ENCODE results near the gene RBM17. TPM values are rescaled to one million over a fixed set of nuclear protein-coding genes. Genes with fewer than 3 reads are reported as not detected.

RBM17 gene
- total and polyA plus RNA-seq, 2 of the 4 experiments (the other 2 are of a cell fraction), result 24.6 to 56.7 TPM

DNA sequence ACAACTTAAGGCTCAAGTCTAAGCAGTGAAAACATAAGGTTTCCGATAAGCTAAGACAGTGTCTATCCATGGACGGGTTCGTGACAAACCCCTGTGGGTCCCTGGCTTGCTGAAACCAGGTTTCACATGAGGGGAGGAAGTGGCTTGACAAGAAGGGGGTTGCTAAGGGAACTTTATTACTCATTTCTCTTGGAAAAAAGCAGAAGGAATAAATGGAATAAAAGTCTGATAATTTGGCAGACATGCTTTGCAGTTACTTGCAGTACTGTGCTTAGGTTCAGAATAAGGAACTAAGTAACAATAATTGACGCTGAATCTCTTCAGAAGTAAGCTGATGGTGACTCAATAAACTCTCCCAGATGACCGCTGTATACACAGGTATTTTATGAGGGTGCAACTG is 34.7 kb downstream of the RBM17 start:
- Histone ChIP-seq H4K8ac (ENCODE audit: low read depth in 2 of 2, low read length in 2 of 2) (no peak overlapping the region), H2AFZ (replicated peaks; ENCODE audit: low read length, poor library complexity) (peak overlapping the region; percentile 67), H3K4me1 (ENCODE audit: control insufficient read depth, insufficient read depth, low read length) (peaks cover 10% of the 10 kb centered on the region), H4K20me1 (ENCODE audit: insufficient read depth, low read length) (no peaks in the 10 kb centered on the region), H3K9me3 (ENCODE audit: control insufficient read depth, insufficient read depth, low read length) (no peaks in the 10 kb centered on the region), H2AK5ac (ENCODE audit: low read depth, low read length) (no peak overlapping the region; the same call in 1 of the 2 replicates), H3K79me1 (ENCODE audit: low read depth in 1 of 2, low read length in 2 of 2) (no peaks in the 10 kb centered on the region), H3K14ac (replicated peaks; ENCODE audit: low read depth, low read length) (no peak overlapping the region), H3K56ac (ENCODE audit: extremely low read depth, insufficient read depth, low read length) (no peak overlapping the region), H3K4ac (ENCODE audit: low read depth, low read length) (0 out of 2 replicates have a peak overlapping the region, but pooled peaks have one; percentile 19), H3K9me1 (ENCODE audit: insufficient read depth, low read length) (peaks cover 3% of the 10 kb centered on the region; the same call in 1 of the 2 replicates), H3K27ac (ENCODE audit: insufficient read depth, low read length) (no peak overlapping the region), H3K36me3 (ENCODE audit: control insufficient read depth, insufficient read depth, low read length) (no peaks in the 10 kb centered on the region), H2BK120ac (ENCODE audit: low read depth, low read length) (no peak overlapping the region), H3K9ac (ENCODE audit: low read depth, low read length) (no peak overlapping the region), H3K4me2 (ENCODE audit: low read depth, low read length) (no peak overlapping the region), H4K91ac (ENCODE audit: insufficient read depth, low read depth, low read length) (no peak overlapping the region), H2AK9ac (replicated peaks; ENCODE audit: low read depth, low read length, poor library complexity) (no peak overlapping the region), H2BK5ac (ENCODE audit: low read depth, low read length, poor library complexity, severe bottlenecking) (no peak overlapping the region), H2BK20ac (ENCODE audit: low read depth, low read length) (no peak overlapping the region), H3K23ac (ENCODE audit: low read depth, low read length) (no peak overlapping the region), H3K27me3 (ENCODE audit: control insufficient read depth, insufficient read depth, low read length) (no peaks in the 10 kb centered on the region), H3K4me3 (ENCODE audit: insufficient read depth, low read depth, low read length) (no peak overlapping the region), H4K5ac (ENCODE audit: low read depth, low read length) (peak overlapping the region; percentile 77; the same call in 1 of the 2 replicates), H3K18ac (ENCODE audit: low read depth, low read length) (peak overlapping the region; percentile 67; the same call in 1 of the 2 replicates), H2BK15ac (ENCODE audit: low read depth, low read length) (no peak overlapping the region)
- ATAC-seq (ENCODE audit: low read depth) (no peak; the same call in 1 of the 2 replicates), DNase-seq (peak; percentile 27)
- ChIA-PET CTCF (no interaction called here), POLR2A (ENCODE audit: unreplicated experiment) (no interaction called here)
- intact Hi-C loops (cut with micrococcal nuclease) (no loop called here), in situ Hi-C loops (cut with MboI; ENCODE audit: low sequenced_read_pairs) (no loop called here), dilution Hi-C loops (cut with HindIII; ENCODE audit: low sequenced_read_pairs, unreplicated experiment) (no loop called here)
- no TSS peak for BruUV-seq (replicated peaks)
- TF ChIP-seq MAZ (IDR thresholded peaks at IDR 0.05; ENCODE audit: borderline replicate concordance, low read depth, low read length), result no peak
- TF ChIP-seq RFX5 (IDR thresholded peaks at IDR 0.05; ENCODE audit: low read depth, low read length), result no peak
- no peak for TF ChIP-seq RAD21 (IDR thresholded peaks at IDR 0.05; ENCODE audit: low read length)
- TF ChIP-seq MXI1 (IDR thresholded peaks at IDR 0.05; ENCODE audit: borderline replicate concordance, low read depth, low read length), result no peak
- TF ChIP-seq CHD1 (IDR thresholded peaks at IDR 0.05; ENCODE audit: low read depth, low read length), result no peak
- TF ChIP-seq SMC3 (IDR thresholded peaks at IDR 0.05; ENCODE audit: low read depth, low read length), result no peak
- TF ChIP-seq, protein P1, sequence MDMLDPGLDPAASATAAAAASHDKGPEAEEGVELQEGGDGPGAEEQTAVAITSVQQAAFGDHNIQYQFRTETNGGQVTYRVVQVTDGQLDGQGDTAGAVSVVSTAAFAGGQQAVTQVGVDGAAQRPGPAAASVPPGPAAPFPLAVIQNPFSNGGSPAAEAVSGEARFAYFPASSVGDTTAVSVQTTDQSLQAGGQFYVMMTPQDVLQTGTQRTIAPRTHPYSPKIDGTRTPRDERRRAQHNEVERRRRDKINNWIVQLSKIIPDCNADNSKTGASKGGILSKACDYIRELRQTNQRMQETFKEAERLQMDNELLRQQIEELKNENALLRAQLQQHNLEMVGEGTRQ (IDR thresholded peaks at IDR 0.05; ENCODE audit: low read depth, low read length), result no peak
- TF ChIP-seq BHLHE40 (IDR thresholded peaks at IDR 0.05; ENCODE audit: low read depth, low read length), result no peak
- TF ChIP-seq CEBPB (IDR thresholded peaks at IDR 0.05; ENCODE audit: low read depth, low read length), result no peak
- no peak for TF ChIP-seq ELK1 (IDR thresholded peaks at IDR 0.05; ENCODE audit: borderline replicate concordance, low read depth, low read length)
- TF ChIP-seq, protein P2, sequence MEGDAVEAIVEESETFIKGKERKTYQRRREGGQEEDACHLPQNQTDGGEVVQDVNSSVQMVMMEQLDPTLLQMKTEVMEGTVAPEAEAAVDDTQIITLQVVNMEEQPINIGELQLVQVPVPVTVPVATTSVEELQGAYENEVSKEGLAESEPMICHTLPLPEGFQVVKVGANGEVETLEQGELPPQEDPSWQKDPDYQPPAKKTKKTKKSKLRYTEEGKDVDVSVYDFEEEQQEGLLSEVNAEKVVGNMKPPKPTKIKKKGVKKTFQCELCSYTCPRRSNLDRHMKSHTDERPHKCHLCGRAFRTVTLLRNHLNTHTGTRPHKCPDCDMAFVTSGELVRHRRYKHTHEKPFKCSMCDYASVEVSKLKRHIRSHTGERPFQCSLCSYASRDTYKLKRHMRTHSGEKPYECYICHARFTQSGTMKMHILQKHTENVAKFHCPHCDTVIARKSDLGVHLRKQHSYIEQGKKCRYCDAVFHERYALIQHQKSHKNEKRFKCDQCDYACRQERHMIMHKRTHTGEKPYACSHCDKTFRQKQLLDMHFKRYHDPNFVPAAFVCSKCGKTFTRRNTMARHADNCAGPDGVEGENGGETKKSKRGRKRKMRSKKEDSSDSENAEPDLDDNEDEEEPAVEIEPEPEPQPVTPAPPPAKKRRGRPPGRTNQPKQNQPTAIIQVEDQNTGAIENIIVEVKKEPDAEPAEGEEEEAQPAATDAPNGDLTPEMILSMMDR (conservative IDR thresholded peaks at IDR 0.05; ENCODE audit: low read depth, low read length), result no peak
- no peak for TF ChIP-seq POLR2A (IDR thresholded peaks at IDR 0.05; ENCODE audit: low read depth, low read length)
- TF ChIP-seq NFE2L2 (IDR thresholded peaks at IDR 0.05; ENCODE audit: low read depth, low read length), result no peak
- no peak for TF ChIP-seq RCOR1 (IDR thresholded peaks at IDR 0.05; ENCODE audit: insufficient replicate concordance, low read length)
- no peak for TF ChIP-seq MAFK (IDR thresholded peaks at IDR 0.05; ENCODE audit: low read depth, low read length)
- TF ChIP-seq FOS (IDR thresholded peaks at IDR 0.05; ENCODE audit: low read depth, low read length), result no peak
- WGBS, 2 experiments (ENCODE audit: extremely low coverage in 2 of 2, insufficient read length in 1 of 2), result no CpG with 5 or more reads among the region's 5 CpGs

Measured in IMR-90 (cell line).